ENCODE data around the gene CDC42SE1. TPM values are rescaled to one million over a fixed set of nuclear protein-coding genes. Genes with fewer than 3 reads are reported as not detected.
A peak's percentile ranks its signal among the peaks of the same experiment; 100 is the strongest.

The CDC42SE1 gene
- total RNA-seq, 4 donors from 2014 or later = 51.2 to 56.0 (median 54.4) TPM

- Histone ChIP-seq H3K4me3 (peak overlapping the region; percentile 38 to 65), H3K4me1 (peaks cover 0 to 76% (median 40%) of the 10 kb centered on the region in 3 donors)
- ATAC-seq = no peak
Observed at GRCh38 chr1:151005729-151006319, 53.6 kb downstream of the CDC42SE1 start.

DNA sequence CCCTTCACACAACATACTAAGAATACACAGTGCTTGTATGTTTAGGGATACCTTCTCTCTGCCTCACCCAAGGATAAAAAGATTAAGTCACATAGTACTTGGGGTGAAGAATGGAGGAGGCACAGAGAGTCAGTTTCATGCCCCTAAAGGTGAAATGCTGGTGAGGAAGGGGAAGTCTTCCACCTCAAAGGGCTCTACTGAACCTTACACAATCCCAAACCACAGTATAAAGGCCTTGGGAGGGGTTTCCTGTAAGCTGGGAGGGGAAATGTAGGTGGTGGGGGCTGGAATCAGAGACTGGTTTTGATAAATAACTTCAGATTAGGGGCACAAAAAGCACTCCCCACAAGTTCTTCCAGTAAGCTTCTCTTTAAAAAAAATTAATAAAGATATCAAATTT is 56.2 kb downstream of the CDC42SE1 start:
- peak overlapping the region in 2 of 4 donors; percentile 47 to 48 for H3K27ac ChIP-seq
- no peaks in the 10 kb centered on the region for H3K9me3 ChIP-seq
- TF ChIP-seq CTCF (IDR thresholded peaks at IDR 0.05) = no peak
- TF ChIP-seq EP300 (IDR thresholded peaks at IDR 0.05) = no peak
- no peak for TF ChIP-seq POLR2A (IDR thresholded peaks at IDR 0.05)
- TF ChIP-seq POLR2AphosphoS5 (IDR thresholded peaks at IDR 0.05) = no peak
- no peak for ATAC-seq
- H3K4me3 ChIP-seq = peak overlapping the region in 1 of 2 donors; percentile 65
- no peaks in the 10 kb centered on the region for H3K27me3 ChIP-seq
- peaks cover 0 to 45% of the 10 kb centered on the region in 2 donors for H3K36me3 ChIP-seq
- peaks cover 0 to 55% (median 40%) of the 10 kb centered on the region in 3 donors for H3K4me1 ChIP-seq

More at GRCh38 chr1:151005729-151006319, 53.6 kb downstream of the CDC42SE1 start:
- Histone ChIP-seq H3K9me3 (no peaks in the 10 kb centered on the region), H3K27me3 (no peaks in the 10 kb centered on the region), H3K27ac (peak overlapping the region; percentile 31 to 89 (median 87)), H3K36me3 (peaks cover 0 to 19% of the 10 kb centered on the region in 2 donors)
- 0 to 3% methylated on average over 3 to 4 of the region's 4 CpGs for WGBS, 2 donors (ENCODE audit: low coverage in 1 of 2)
- TF ChIP-seq CTCF (IDR thresholded peaks at IDR 0.05) = no peak
- TF ChIP-seq EP300 (IDR thresholded peaks at IDR 0.05) = no peak

DNA sequence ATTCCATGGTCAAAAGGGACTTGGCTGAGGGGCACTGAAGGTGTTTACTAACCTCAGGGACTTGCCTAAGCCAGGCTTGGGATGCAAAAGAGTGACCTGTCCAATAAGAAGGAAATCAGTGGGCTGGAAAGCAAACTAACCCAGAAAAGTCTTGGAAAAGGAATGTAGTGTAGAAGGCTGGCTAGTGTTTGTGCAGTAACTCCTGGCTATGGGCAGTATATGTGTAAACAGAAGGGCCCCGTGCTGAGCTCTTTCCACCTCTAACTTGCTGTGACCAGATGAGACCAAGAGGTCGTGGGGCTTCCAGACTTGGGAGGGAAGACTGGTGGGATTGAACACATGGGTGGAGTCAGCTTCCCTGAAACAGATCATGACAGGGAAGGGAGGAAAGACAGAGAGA is 56.8 kb downstream of the CDC42SE1 start:
- Histone ChIP-seq H3K36me3 (peaks cover 0 to 51% of the 10 kb centered on the region in 2 donors), H3K27ac (peak overlapping the region in 2 of 4 donors; percentile 47 to 48), H3K9me3 (no peaks in the 10 kb centered on the region), H3K27me3 (no peaks in the 10 kb centered on the region), H3K4me3 (peak overlapping the region in 1 of 2 donors; percentile 65), H3K4me1 (peaks cover 0 to 50% (median 37%) of the 10 kb centered on the region in 3 donors)
- TF ChIP-seq POLR2A (IDR thresholded peaks at IDR 0.05) (no peak), EP300 (IDR thresholded peaks at IDR 0.05) (no peak), CTCF (IDR thresholded peaks at IDR 0.05) (no peak), POLR2AphosphoS5 (IDR thresholded peaks at IDR 0.05) (no peak)
- ATAC-seq = no peak
- 6 to 21% methylated on average over 2 of the region's 2 CpGs for WGBS, 2 donors (ENCODE audit: low coverage in 1 of 2)

DNA sequence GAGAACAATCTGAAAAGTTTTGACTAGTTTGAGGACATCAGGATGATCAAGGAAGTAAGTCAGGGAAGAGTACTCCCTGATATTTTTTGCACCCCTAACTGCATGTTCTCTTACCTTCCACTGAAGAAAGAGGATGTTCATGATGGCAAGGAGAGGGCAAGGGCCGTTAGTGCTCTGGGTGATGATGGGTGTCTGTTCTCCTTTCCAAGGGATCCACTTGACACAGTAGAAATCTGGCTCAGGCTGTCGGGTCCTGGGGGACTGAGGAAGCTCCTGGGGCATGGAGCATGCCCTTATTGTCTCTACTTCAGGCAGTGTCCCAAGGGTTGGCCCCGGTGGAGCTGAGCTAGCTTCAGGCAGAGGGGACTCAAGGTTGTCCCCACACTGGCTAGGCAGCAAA is 57.4 kb downstream of the CDC42SE1 start:
- no peak for TF ChIP-seq EP300 (IDR thresholded peaks at IDR 0.05)
- TF ChIP-seq POLR2A (IDR thresholded peaks at IDR 0.05) = no peak
- no peak for TF ChIP-seq POLR2AphosphoS5 (IDR thresholded peaks at IDR 0.05)
- TF ChIP-seq CTCF (IDR thresholded peaks at IDR 0.05) = no peak
- peak overlapping the region in 2 of 4 donors; percentile 17 to 48 for H3K27ac ChIP-seq
- H3K4me3 ChIP-seq = no peak overlapping the region
- ATAC-seq = no peak
- peaks cover 0 to 56% of the 10 kb centered on the region in 2 donors for H3K36me3 ChIP-seq
- no peaks in the 10 kb centered on the region for H3K9me3 ChIP-seq
- H3K4me1 ChIP-seq = peaks cover 0 to 44% (median 32%) of the 10 kb centered on the region in 3 donors
- H3K27me3 ChIP-seq = no peaks in the 10 kb centered on the region
- 93% methylated on average over 2 of the region's 3 CpGs; no CpG with 5 or more reads in 1 of the 2 donors for WGBS, 2 donors (ENCODE audit: low coverage in 1 of 2)

- Histone ChIP-seq H3K36me3 (peaks cover 0 to 61% of the 10 kb centered on the region in 2 donors), H3K4me1 (peaks cover 0 to 41% (median 29%) of the 10 kb centered on the region in 3 donors), H3K27me3 (no peaks in the 10 kb centered on the region), H3K27ac (peak overlapping the region in 1 of 4 donors; percentile 9), H3K9me3 (no peaks in the 10 kb centered on the region), H3K4me3 (no peak overlapping the region)
- no peak for TF ChIP-seq POLR2AphosphoS5 (IDR thresholded peaks at IDR 0.05)
- TF ChIP-seq EP300 (IDR thresholded peaks at IDR 0.05) = no peak
- TF ChIP-seq CTCF (IDR thresholded peaks at IDR 0.05) = no peak
- no peak for TF ChIP-seq POLR2A (IDR thresholded peaks at IDR 0.05)
- WGBS, 2 donors (ENCODE audit: low coverage in 1 of 2) = no CpG with 5 or more reads among the region's 4 CpGs
- ATAC-seq = no peak
Observed at GRCh38 chr1:151001602-151002001, 57.8 kb downstream of the CDC42SE1 start.
